Body of pancreas (tissue), 2 donors: ENCODE measurements around the gene ESM1. TPM values are rescaled to one million over a fixed set of nuclear protein-coding genes. Genes with fewer than 3 reads are reported as not detected.

ENCODE experiments used
- total RNA-seq, 2 donors: library from RNA; depleted of rRNA; stranded (reverse); fragments of >200 nt; gene quantifications; one replicate each; pipeline ENCODE4 v1.1.0, GENCODE V29; 2016

The ESM1 gene
- total RNA-seq, 2 donors from 2014 or later, result 0.52 TPM; not detected in 1

Other genes starting within 250 kb of the ESM1 start
- gene GZMK, start 38.7 kb upstream of the ESM1 start, total RNA-seq, result under 1 TPM in 1 of 2 donors, not detected in 1; 0.78 TPM
- gene GZMA, start 117.1 kb upstream of the ESM1 start, total RNA-seq, result not detected
- 1 to 10 TPM in 1 of 2 donors, under 1 TPM in 1; 0.99 to 6.7 TPM for gene GPX8, start 174.6 kb upstream of the ESM1 start, total RNA-seq
- not detected for gene CDC20B, start 187.6 kb upstream of the ESM1 start, total RNA-seq
- 1 to 10 TPM in 1 of 2 donors, not detected in 1; 1.3 TPM for gene MCIDAS, start 241.7 kb upstream of the ESM1 start, total RNA-seq
- gene CCNO, start 248.0 kb upstream of the ESM1 start, total RNA-seq, result 10 to 100 TPM in 1 of 2 donors, 1 to 10 TPM in 1; 7.3 to 10.5 TPM